Gastroesophageal sphincter (tissue), 4 donors: ENCODE data around the gene WDR59. TPM values are rescaled to one million over a fixed set of nuclear protein-coding genes. Genes with fewer than 3 reads are reported as not detected.

Experiments
- ATAC-seq: fragments of 150-250 bp; one replicate; pipeline ENCODE4 v1.9.1; 2016; ENCODE audit warnings: mild to moderate bottlenecking, moderate library complexity
- H3K27ac ChIP-seq, 4 donors: fragments of 200-600 bp; sonication (generic) in 3 of 4; 1 replicate in 3 of 4; 2 replicates in 1 of 4; pipeline ENCODE4 v1.5.1; 2016 to 2019
- H3K27me3 ChIP-seq: fragments of 200-600 bp; sonication (generic); one replicate; pipeline ENCODE4 v1.5.1; 2019
- H3K36me3 ChIP-seq, 2 donors: fragments of 200-600 bp; sonication (generic); one replicate each; pipeline ENCODE4 v1.5.1; 2019; ENCODE audit warnings: control low read depth in 1 of 2
- H3K4me1 ChIP-seq, 3 donors: fragments of 200-600 bp; sonication (generic); 1 replicate in 2 of 3; 2 replicates in 1 of 3; pipeline ENCODE4 v1.5.1; 2016 to 2019; ENCODE audit warnings: control low read depth in 2 of 3
- H3K4me3 ChIP-seq, 2 donors: fragments of 200-600 bp; sonication (generic); one replicate each; pipeline ENCODE4 v1.5.1; 2019; ENCODE audit warnings: mild to moderate bottlenecking in 1 of 2, moderate library complexity in 1 of 2
- H3K9me3 ChIP-seq, 3 donors: fragments of 200-600 bp; sonication (generic); one replicate each; pipeline ENCODE4 v1.5.1; 2017 to 2019; ENCODE audit warnings: control low read depth in 2 of 3
- EP300 ChIP-seq: sonication (generic); formaldehyde crosslinking; IDR thresholded peaks from one replicate; pipeline ENCODE4 v1.6.1; 2017; ENCODE audit warnings: antibody characterized with exemption, mild to moderate bottlenecking
- POLR2A ChIP-seq, 2 donors: fragments of 450-650 bp; IDR thresholded peaks; one replicate each; pipeline ENCODE4 v1.6.1; 2017; ENCODE audit warnings: antibody characterized with exemption in 2 of 2, mild to moderate bottlenecking in 2 of 2, moderate library complexity in 1 of 2
- POLR2AphosphoS5 ChIP-seq: sonication (generic); formaldehyde crosslinking; IDR thresholded peaks from one replicate; pipeline ENCODE4 v1.6.1; 2017; ENCODE audit warnings: antibody characterized with exemption
- WGBS, 2 donors: methylation state at CpG; one replicate each; pipeline ENCODE4 v1.1.5; 2018; ENCODE audit warnings: low coverage in 1 of 2; 5-methylcytosine and 5-hydroxymethylcytosine counted together
- total RNA-seq, 4 donors: library from RNA; depleted of rRNA; stranded (reverse); fragments of >200 nt; gene quantifications; one replicate each; pipeline ENCODE4 v1.1.0, GENCODE V29; 2016
- TF ChIP-seq, protein P1 (sequence below), 4 experiments: fragments of 200-600 bp in 2 of 4; fragments of 450-650 bp in 2 of 4; sonication (generic) in 1 of 4; IDR thresholded peaks; one replicate each; pipeline ENCODE4 v1.5.1; 2017 to 2019; ENCODE audit warnings: antibody characterized with exemption in 4 of 4, mild to moderate bottlenecking in 2 of 4, moderate library complexity in 2 of 4

The WDR59 gene
- total RNA-seq, 4 donors from 2014 or later, result 18.4 to 31.3 (median 21.4) TPM

GRCh38 chr16:74887084-74887483 is 97.8 kb downstream of the WDR59 start:
- Histone ChIP-seq H3K4me1 (no peaks in the 10 kb centered on the region), H3K27ac (no peak overlapping the region), H3K27me3 (no peaks in the 10 kb centered on the region), H3K36me3 (peaks cover 0 to 97% of the 10 kb centered on the region in 2 donors), H3K9me3 (no peaks in the 10 kb centered on the region), H3K4me3 (no peak overlapping the region)
- 94 to 100% methylated on average over 1 to 2 of the region's 2 CpGs for WGBS, 2 donors
- no peak for TF ChIP-seq EP300
- TF ChIP-seq, protein P1, sequence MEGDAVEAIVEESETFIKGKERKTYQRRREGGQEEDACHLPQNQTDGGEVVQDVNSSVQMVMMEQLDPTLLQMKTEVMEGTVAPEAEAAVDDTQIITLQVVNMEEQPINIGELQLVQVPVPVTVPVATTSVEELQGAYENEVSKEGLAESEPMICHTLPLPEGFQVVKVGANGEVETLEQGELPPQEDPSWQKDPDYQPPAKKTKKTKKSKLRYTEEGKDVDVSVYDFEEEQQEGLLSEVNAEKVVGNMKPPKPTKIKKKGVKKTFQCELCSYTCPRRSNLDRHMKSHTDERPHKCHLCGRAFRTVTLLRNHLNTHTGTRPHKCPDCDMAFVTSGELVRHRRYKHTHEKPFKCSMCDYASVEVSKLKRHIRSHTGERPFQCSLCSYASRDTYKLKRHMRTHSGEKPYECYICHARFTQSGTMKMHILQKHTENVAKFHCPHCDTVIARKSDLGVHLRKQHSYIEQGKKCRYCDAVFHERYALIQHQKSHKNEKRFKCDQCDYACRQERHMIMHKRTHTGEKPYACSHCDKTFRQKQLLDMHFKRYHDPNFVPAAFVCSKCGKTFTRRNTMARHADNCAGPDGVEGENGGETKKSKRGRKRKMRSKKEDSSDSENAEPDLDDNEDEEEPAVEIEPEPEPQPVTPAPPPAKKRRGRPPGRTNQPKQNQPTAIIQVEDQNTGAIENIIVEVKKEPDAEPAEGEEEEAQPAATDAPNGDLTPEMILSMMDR (IDR thresholded peaks at IDR 0.05), result no peak
- TF ChIP-seq POLR2A (IDR thresholded peaks at IDR 0.05), result no peak
- no peak for TF ChIP-seq POLR2AphosphoS5
- ATAC-seq, result no peak

- Histone ChIP-seq H3K4me1 (peaks cover 0 to 22% (median 3%) of the 10 kb centered on the region in 3 donors), H3K27me3 (no peaks in the 10 kb centered on the region), H3K36me3 (peaks cover 0 to 66% of the 10 kb centered on the region in 2 donors), H3K9me3 (no peaks in the 10 kb centered on the region), H3K4me3 (no peak overlapping the region), H3K27ac (no peak overlapping the region)
- WGBS, 2 donors, result 96% methylated on average over 7 of the region's 7 CpGs; no CpG with 5 or more reads in 1 of the 2 donors
- TF ChIP-seq POLR2A (IDR thresholded peaks at IDR 0.05), result no peak
- TF ChIP-seq, protein P1 (IDR thresholded peaks at IDR 0.05), result no peak
- no peak for ATAC-seq
Measured at GRCh38 chr16:74877706-74878105, 107.2 kb downstream of the WDR59 start.

GRCh38 chr16:74874912-74875546 is 109.9 kb downstream of the WDR59 start:
- Histone ChIP-seq H3K36me3 (peaks cover 0 to 57% of the 10 kb centered on the region in 2 donors), H3K9me3 (no peaks in the 10 kb centered on the region), H3K4me1 (peaks cover 0 to 22% (median 3%) of the 10 kb centered on the region in 3 donors), H3K27me3 (no peaks in the 10 kb centered on the region), H3K27ac (no peak overlapping the region), H3K4me3 (no peak overlapping the region)
- TF ChIP-seq EP300 (no peak), POLR2A (IDR thresholded peaks at IDR 0.05) (no peak), POLR2AphosphoS5 (no peak)
- TF ChIP-seq, protein P1 (IDR thresholded peaks at IDR 0.05), result no peak
- 86 to 93% methylated on average over 1 to 4 of the region's 13 CpGs for WGBS, 2 donors
- ATAC-seq, result no peak

GRCh38 chr16:74874123-74874522 is 110.8 kb downstream of the WDR59 start:
- Histone ChIP-seq H3K4me3 (no peak overlapping the region), H3K36me3 (peaks cover 0 to 57% of the 10 kb centered on the region in 2 donors), H3K9me3 (no peaks in the 10 kb centered on the region), H3K4me1 (peaks cover 0 to 13% (median 1%) of the 10 kb centered on the region in 3 donors), H3K27me3 (no peaks in the 10 kb centered on the region), H3K27ac (no peak overlapping the region)
- no peak for ATAC-seq
- WGBS, 2 donors, result 80 to 100% methylated on average over 3 to 9 of the region's 14 CpGs
- TF ChIP-seq POLR2AphosphoS5 (no peak), EP300 (no peak), POLR2A (IDR thresholded peaks at IDR 0.05) (no peak)
- TF ChIP-seq, protein P1 (IDR thresholded peaks at IDR 0.05), result no peak

DNA sequence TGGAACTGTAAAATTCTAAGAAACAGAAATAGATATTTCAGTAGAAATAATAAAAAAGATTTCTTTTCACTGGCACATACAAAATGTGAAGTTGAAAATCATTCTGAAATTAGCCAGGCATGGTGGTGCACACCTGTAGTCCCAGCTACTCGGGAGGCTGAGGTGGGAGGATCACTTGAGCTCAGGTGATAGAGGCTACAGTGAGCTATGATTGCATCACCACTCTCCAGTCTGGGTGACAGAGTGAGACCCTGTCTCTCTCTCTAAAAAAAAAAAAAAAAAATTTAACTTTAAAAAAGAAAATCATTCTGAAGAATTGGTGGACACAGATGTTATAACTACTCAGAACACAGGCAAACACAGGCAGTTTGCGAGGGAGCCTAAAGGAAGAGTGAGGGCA is 112.6 kb downstream of the WDR59 start:
- peaks cover 0 to 51% of the 10 kb centered on the region in 2 donors for H3K36me3 ChIP-seq
- no peaks in the 10 kb centered on the region for H3K4me1 ChIP-seq
- H3K27me3 ChIP-seq, result no peaks in the 10 kb centered on the region
- no peak overlapping the region for H3K4me3 ChIP-seq
- WGBS, 2 donors, result 100% methylated on average over 1 to 2 of the region's 2 CpGs
- ATAC-seq, result no peak
- no peak for TF ChIP-seq POLR2AphosphoS5
- TF ChIP-seq, protein P1 (IDR thresholded peaks at IDR 0.05), result no peak
- no peak for TF ChIP-seq EP300
- TF ChIP-seq POLR2A (IDR thresholded peaks at IDR 0.05), result no peak
- H3K27ac ChIP-seq, result no peak overlapping the region
- H3K9me3 ChIP-seq, result no peaks in the 10 kb centered on the region
